ENCODE results near the gene TMEM72.

The TMEM72 gene

GRCh38 chr10:44979281-44980191 lies 68.4 kb downstream of the TMEM72 start:
- no peak for DNase-seq
- no peak for TF ChIP-seq POLR2A (IDR thresholded peaks at IDR 0.05; ENCODE audit: low read length)
- no peak for TF ChIP-seq GATA1 (IDR thresholded peaks at IDR 0.05; ENCODE audit: low read depth, low read length)

DNA sequence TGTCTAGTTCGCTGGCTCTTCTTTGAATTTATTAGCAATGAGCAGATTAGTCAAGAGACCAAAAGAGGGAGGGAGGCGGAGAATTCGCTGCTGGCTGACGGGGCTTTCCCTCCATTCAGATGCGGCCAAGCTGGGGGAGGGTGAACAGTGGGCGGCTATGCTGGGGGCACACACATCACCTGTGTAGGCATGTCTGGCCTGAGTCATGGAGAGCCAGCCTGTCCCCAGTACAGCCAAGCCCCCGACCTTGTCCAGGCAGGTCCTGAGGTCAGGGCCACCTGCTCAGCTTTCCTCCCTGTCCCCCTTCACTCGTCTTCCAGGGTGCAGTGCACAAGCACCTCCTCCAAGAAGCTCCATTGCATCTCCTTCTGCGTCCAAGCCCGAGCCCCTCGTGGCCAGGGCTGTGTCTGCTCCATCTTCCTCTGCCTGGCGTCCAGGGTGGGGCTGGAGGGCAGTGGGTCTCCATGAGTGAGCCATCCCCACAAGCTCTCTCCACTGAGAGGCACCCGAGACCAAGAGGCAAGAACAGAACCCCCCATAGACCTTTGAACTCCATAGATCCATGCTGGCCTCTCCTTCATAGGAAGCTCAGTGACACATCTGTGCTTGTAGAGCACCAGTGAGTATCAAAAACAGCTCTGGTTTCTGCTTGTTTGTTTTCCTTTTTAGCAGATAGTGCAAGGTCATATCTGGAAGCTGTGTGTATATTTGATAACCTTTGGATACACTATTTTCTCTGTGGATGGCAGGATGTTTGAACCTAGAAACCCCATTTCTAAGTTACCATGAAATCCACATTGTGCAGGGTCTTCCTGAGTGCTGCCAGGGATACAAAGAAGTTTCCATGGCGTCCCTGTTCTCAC lies 69.4 kb downstream of the TMEM72 start:
- DNase-seq = no peak
- TF ChIP-seq GATA1 (IDR thresholded peaks at IDR 0.05; ENCODE audit: low read depth, low read length) (no peak), POLR2A (IDR thresholded peaks at IDR 0.05; ENCODE audit: low read length) (no peak)

- TF ChIP-seq POLR2A (IDR thresholded peaks at IDR 0.05; ENCODE audit: low read length) = no peak
- TF ChIP-seq GATA1 (IDR thresholded peaks at IDR 0.05; ENCODE audit: low read depth, low read length) = no peak
Measured at GRCh38 chr10:44981172-44982113, 70.3 kb downstream of the TMEM72 start.

DNA sequence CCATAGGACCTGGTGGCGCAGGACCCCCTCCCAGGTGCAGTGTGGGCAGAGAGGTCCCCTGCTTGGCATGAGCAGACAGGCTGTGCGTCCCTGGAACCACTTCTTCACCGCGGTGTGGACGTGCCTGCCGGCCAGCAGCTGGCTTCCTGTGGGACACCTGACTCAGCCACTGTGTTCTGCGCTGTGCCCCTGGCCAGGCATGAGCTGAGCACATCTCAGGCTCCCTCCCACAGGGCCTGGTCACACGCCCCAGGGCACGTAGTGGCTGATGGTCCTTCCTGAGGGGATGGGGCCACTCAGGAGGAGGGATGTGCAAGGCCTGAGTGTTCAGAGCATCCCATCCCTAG lies 71.0 kb downstream of the TMEM72 start:
- DNase-seq = no peak

More at GRCh38 chr10:44981172-44982113, 70.3 kb downstream of the TMEM72 start:
- DNase-seq = no peak

GRCh38 chr10:44982496-44982895 lies 71.4 kb downstream of the TMEM72 start:
- TF ChIP-seq GATA1 (IDR thresholded peaks at IDR 0.05; ENCODE audit: low read depth, low read length) = no peak
- no peak for TF ChIP-seq POLR2A (IDR thresholded peaks at IDR 0.05; ENCODE audit: low read length)
- no peak for DNase-seq

More for the DNA sequence above, 71.0 kb downstream of the TMEM72 start:
- no peak for TF ChIP-seq POLR2A (IDR thresholded peaks at IDR 0.05; ENCODE audit: low read length)
- TF ChIP-seq GATA1 (IDR thresholded peaks at IDR 0.05; ENCODE audit: low read depth, low read length) = no peak

- TF ChIP-seq GATA1 (IDR thresholded peaks at IDR 0.05; ENCODE audit: low read depth, low read length) (no peak), POLR2A (IDR thresholded peaks at IDR 0.05; ENCODE audit: low read length) (no peak)
- DNase-seq = no peak
Measured at GRCh38 chr10:44983066-44983894, 72.1 kb downstream of the TMEM72 start.

DNA sequence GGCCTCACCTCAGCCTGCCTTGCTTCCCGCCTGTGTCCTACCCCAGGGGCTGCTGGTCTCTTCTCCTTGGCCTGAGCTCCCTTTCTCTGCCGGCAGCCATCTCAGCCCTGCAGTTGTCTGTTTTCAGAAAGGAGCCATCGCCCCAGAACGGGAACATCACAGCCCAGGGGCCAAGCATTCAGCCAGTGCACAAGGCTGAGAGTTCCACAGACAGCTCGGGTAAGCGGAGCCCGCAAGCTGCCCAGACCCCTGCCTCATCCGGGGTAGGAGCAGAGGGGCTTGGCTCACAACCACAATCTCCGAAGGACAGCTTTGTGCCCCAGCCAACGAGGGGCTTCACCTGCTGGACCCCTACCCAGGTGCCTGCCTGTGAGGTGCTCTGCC lies 72.8 kb downstream of the TMEM72 start:
- TF ChIP-seq POLR2A (IDR thresholded peaks at IDR 0.05; ENCODE audit: low read length) (no peak), GATA1 (IDR thresholded peaks at IDR 0.05; ENCODE audit: low read depth, low read length) (no peak)
- DNase-seq = no peak

DNA sequence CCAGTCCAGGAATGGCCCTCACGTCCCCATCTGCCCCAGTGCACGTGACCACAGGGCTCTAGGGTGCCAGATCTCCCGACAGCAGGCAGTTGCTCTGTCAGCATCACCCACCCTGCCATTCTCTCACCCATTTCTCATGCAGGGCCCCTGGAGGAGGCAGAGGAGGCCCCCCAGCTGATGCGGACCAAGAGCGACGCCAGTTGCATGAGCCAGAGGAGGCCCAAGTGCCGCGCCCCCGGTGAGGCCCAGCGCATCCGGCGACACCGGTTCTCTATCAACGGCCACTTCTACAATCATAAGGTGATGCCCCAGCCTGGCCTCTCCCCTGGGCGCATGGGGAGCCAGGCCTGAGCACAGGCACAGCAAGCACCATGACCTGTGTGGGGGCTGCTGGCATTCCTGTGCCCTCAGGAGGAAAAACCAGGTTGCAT lies 73.5 kb downstream of the TMEM72 start:
- no peak for DNase-seq
- TF ChIP-seq GATA1 (IDR thresholded peaks at IDR 0.05; ENCODE audit: low read depth, low read length) = no peak
- no peak for TF ChIP-seq POLR2A (IDR thresholded peaks at IDR 0.05; ENCODE audit: low read length)

GRCh38 chr10:44985175-44985681 lies 74.1 kb downstream of the TMEM72 start:
- TF ChIP-seq POLR2A (IDR thresholded peaks at IDR 0.05; ENCODE audit: low read length) (no peak), GATA1 (IDR thresholded peaks at IDR 0.05; ENCODE audit: low read depth, low read length) (no peak)
- no peak for DNase-seq

DNA sequence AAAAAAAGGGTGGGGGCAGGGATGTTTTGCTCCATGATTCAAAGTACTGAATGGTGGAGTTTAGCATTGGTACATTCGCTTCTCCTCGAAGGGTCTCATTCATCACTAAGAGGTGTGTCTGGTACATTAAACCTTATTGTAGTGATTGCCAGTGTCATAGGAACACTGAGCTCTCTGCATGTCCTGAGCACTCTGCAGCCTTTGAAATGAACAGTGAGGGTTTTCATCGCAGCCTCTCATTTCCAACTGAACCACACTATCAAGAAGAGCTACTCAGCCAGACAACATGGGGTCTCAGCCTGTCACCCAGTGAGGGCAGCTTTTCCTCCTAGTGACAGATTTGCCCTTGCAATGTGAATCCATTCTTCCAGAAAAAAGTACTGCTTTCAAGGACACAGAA lies 75.0 kb downstream of the TMEM72 start:
- no peak for DNase-seq
- TF ChIP-seq POLR2A (IDR thresholded peaks at IDR 0.05; ENCODE audit: low read length) = no peak
- no peak for TF ChIP-seq GATA1 (IDR thresholded peaks at IDR 0.05; ENCODE audit: low read depth, low read length)

All from erythroblast (primary cell).